ENCODE data around the gene IRAG1. TPM values are rescaled to one million over a fixed set of nuclear protein-coding genes. Genes with fewer than 3 reads are reported as not detected.

The IRAG1 gene, protein sequence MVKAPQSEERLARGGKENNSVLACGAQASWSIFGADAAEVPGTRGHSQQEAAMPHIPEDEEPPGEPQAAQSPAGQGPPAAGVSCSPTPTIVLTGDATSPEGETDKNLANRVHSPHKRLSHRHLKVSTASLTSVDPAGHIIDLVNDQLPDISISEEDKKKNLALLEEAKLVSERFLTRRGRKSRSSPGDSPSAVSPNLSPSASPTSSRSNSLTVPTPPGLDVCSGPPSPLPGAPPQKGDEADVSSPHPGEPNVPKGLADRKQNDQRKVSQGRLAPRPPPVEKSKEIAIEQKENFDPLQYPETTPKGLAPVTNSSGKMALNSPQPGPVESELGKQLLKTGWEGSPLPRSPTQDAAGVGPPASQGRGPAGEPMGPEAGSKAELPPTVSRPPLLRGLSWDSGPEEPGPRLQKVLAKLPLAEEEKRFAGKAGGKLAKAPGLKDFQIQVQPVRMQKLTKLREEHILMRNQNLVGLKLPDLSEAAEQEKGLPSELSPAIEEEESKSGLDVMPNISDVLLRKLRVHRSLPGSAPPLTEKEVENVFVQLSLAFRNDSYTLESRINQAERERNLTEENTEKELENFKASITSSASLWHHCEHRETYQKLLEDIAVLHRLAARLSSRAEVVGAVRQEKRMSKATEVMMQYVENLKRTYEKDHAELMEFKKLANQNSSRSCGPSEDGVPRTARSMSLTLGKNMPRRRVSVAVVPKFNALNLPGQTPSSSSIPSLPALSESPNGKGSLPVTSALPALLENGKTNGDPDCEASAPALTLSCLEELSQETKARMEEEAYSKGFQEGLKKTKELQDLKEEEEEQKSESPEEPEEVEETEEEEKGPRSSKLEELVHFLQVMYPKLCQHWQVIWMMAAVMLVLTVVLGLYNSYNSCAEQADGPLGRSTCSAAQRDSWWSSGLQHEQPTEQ
- total RNA-seq (2014; rRNA removed; shearing (Covaris generic)) (not detected in 2 replicates), total RNA-seq (2022) (not detected in 2 replicates), Bru-seq, nascent RNA (not detected), BruChase-seq, experiment 1, labeled RNA remaining after a 6-hour chase (percentile 5 among the genes with signal in this experiment), BruChase-seq, experiment 2, labeled RNA remaining after a 2-hour chase (percentile 6 among the genes with signal in this experiment)
- long read RNA-seq, result 0 reads

DNA sequence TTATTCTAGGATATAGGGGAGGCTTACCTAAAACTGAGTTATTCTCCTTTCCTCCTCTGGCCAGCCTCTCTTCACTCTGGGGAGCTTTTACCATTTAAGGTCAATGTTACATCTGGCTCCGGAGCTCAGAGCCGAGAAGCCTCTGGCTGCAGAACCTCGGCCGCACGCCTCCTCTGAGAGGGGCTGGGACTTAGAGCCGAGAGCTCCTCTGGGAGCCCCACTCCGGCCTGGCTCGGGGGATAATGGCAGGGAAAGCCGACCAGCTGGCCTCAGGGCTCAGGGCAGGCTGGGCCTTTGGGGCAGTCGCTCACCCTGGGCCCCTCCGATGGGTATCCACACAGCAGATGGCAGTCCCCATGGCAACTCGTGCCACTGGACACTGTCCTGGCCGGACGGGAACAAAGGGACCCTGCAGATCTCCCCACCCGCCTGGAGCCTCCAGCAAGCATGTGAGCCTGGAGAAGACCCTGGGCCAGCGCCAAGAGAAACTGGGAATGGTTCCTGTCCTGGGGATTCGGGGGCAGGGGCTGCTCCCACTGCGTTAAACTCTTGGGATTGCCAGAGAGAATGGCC, at the start of gene IRAG1:
IRAG1 (minus strand) TSS at position 247 of the 573 bp plus-strand sequence; CDS start at position 94, 153 bp downstream.
- CTCF ChIA-PET (ENCODE audit: unreplicated experiment), result no interaction called here
- no peak within 1 kb of the TSS for H2AFZ ChIP-seq (ENCODE audit: low read length)
- H3K4me1 ChIP-seq (ENCODE audit: insufficient read depth, low read length, poor library complexity, severe bottlenecking), result no peaks in the 10 kb centered on the region
- H3K9me3 ChIP-seq (ENCODE audit: low read length), result no peaks in the 10 kb centered on the region
- no peaks in the 10 kb centered on the region for H3K79me2 ChIP-seq (ENCODE audit: insufficient read depth, low read depth, low read length)
- no peaks in the 10 kb centered on the region for H3K36me3 ChIP-seq (ENCODE audit: insufficient read depth, low read length)
- no peak within 1 kb of the TSS for H3K4me2 ChIP-seq (ENCODE audit: low read length)
- intact Hi-C loops (cut with micrococcal nuclease; ENCODE audit: unreplicated experiment), result no loop called here
- POLR2A ChIA-PET, result no interaction called here
- H3K9me2 ChIP-seq (ENCODE audit: insufficient read depth, low read length), result no peaks in the 10 kb centered on the region
- H3K27ac ChIP-seq (ENCODE audit: low read depth, low read length, poor library complexity, severe bottlenecking), result no peak within 1 kb of the TSS
- DNase-seq (ENCODE audit: low spot score), result no peak
- no peak for TF ChIP-seq EZH2phosphoT487 (IDR thresholded peaks at IDR 0.05; ENCODE audit: borderline replicate concordance, low read depth, low read length)
- TF ChIP-seq, protein P1, sequence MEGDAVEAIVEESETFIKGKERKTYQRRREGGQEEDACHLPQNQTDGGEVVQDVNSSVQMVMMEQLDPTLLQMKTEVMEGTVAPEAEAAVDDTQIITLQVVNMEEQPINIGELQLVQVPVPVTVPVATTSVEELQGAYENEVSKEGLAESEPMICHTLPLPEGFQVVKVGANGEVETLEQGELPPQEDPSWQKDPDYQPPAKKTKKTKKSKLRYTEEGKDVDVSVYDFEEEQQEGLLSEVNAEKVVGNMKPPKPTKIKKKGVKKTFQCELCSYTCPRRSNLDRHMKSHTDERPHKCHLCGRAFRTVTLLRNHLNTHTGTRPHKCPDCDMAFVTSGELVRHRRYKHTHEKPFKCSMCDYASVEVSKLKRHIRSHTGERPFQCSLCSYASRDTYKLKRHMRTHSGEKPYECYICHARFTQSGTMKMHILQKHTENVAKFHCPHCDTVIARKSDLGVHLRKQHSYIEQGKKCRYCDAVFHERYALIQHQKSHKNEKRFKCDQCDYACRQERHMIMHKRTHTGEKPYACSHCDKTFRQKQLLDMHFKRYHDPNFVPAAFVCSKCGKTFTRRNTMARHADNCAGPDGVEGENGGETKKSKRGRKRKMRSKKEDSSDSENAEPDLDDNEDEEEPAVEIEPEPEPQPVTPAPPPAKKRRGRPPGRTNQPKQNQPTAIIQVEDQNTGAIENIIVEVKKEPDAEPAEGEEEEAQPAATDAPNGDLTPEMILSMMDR (conservative IDR thresholded peaks at IDR 0.05; ENCODE audit: low read length), result no peak
- BruUV-seq (replicated peaks), result no TSS peak
- H4K20me1 ChIP-seq (ENCODE audit: insufficient read depth, low read length), result no peaks in the 10 kb centered on the region
- no peak within 1 kb of the TSS for H3K4me3 ChIP-seq (ENCODE audit: low read depth, low read length, poor library complexity, severe bottlenecking)

DNA sequence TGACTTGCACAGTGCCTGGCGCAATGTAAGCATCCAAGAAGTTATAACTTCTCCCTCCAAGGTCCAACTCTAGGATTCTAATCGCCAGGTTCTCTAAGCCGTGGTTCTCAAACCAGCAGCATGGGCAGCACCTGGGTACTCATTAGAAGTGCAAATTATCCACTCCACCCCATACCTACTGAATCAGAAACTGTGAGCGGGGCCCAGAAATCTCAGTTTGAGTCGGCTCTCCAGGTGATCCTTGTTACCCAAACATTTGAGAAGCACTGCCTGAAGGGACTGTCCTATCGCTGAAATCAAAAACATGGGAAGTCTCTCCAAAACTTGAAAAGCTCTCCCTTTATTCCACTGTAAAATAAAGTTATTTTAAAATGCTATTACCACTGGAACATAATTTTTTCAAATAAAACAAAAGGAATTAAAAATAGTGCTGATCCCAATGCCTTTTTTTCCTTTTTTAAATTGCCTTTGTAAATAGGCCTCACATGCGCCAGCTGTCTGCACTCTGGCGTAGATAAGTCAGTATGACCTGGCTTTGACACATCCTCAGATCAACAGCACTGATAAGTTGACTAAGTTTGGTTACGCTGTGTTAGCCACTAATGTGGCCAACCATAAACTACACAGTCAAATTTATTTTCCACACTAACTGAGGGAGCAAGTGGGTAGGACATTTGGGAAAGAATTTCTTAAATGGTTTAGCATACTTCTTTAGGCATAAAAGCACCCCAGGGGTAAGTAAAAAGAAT, 49.1 kb upstream of the IRAG1 start:
- CTCF ChIA-PET (ENCODE audit: unreplicated experiment), result no interaction called here
- DNase-seq (ENCODE audit: low spot score), result no peak

More for the DNA sequence above, 49.1 kb upstream of the IRAG1 start:
- H3K27ac ChIP-seq (ENCODE audit: low read depth, low read length, poor library complexity, severe bottlenecking), result no peak overlapping the region
- no peaks in the 10 kb centered on the region for H3K36me3 ChIP-seq (ENCODE audit: insufficient read depth, low read length)
- H3K4me3 ChIP-seq (ENCODE audit: low read depth, low read length, poor library complexity, severe bottlenecking), result no peak overlapping the region
- no peak overlapping the region for H2AFZ ChIP-seq (ENCODE audit: low read length)
- H3K79me2 ChIP-seq (ENCODE audit: insufficient read depth, low read depth, low read length), result no peaks in the 10 kb centered on the region
- BruUV-seq (replicated peaks), result no TSS peak
- no peaks in the 10 kb centered on the region for H4K20me1 ChIP-seq (ENCODE audit: insufficient read depth, low read length)
- no peaks in the 10 kb centered on the region for H3K9me3 ChIP-seq (ENCODE audit: low read length)
- POLR2A ChIA-PET, result no interaction called here
- no peaks in the 10 kb centered on the region for H3K4me1 ChIP-seq (ENCODE audit: insufficient read depth, low read length, poor library complexity, severe bottlenecking)
- H3K4me2 ChIP-seq (ENCODE audit: low read length), result no peak overlapping the region
- no peaks in the 10 kb centered on the region for H3K9me2 ChIP-seq (ENCODE audit: insufficient read depth, low read length)
- TF ChIP-seq EZH2phosphoT487 (IDR thresholded peaks at IDR 0.05; ENCODE audit: borderline replicate concordance, low read depth, low read length), result no peak
- TF ChIP-seq, protein P1 (conservative IDR thresholded peaks at IDR 0.05; ENCODE audit: low read length), result no peak
- intact Hi-C loops (cut with micrococcal nuclease; ENCODE audit: unreplicated experiment), result no loop called here

All from OCI-LY7 (cell line).